CD4-positive, alpha-beta T cell (primary cell): ENCODE data around the gene SLC2A9. TPM values are rescaled to one million over a fixed set of nuclear protein-coding genes. Genes with fewer than 3 reads are reported as not detected.

Experiments
- ATAC-seq: fragments of 200-7000 bp; cut with Tn5 transposase; one replicate; pipeline ENCODE4 v1.10.0; 2022; ENCODE audit warnings: mild to moderate bottlenecking; ENCODE audit not compliant: poor library complexity
- CTCF ChIA-PET: fragments of 350-600 bp; sonication (Branson Sonifier 250); formaldehyde crosslinking; loops from one replicate; lab custom pipeline; 2021; ENCODE audit warnings: antibody characterized with exemption, inconsistent platforms; lab: Charles Lee
- POLR2A ChIA-PET: fragments of 350-600 bp; sonication (Branson Sonifier 250); formaldehyde crosslinking; loops from one replicate; lab custom pipeline; 2021; ENCODE audit warnings: antibody characterized with exemption, inconsistent platforms; lab: Charles Lee
- DNase-seq, 14 experiments: peaks; one replicate each; pipeline ENCODE4 v3.0.0-alpha.2; 2013 to 2020; ENCODE audit warnings: mixed read lengths in 2 of 14
- H3K27ac ChIP-seq, 2 donors: one replicate each; pipeline versions ENCODE4 v1.5.1 to v1.7.0; 2013; ENCODE audit warnings: low read length in 2 of 2, low read depth in 1 of 2, mild to moderate bottlenecking in 1 of 2
- H3K27me3 ChIP-seq, 2 experiments: 1 replicate in 1 of 2; 2 replicates in 1 of 2; pipeline versions ENCODE4 v1.6.1 to v1.7.0; 2013; ENCODE audit warnings: low read length in 2 of 2, control low read depth in 1 of 2, mild to moderate bottlenecking in 1 of 2, moderate library complexity in 1 of 2; ENCODE audit not compliant: insufficient read depth in 2 of 2, control insufficient read depth in 1 of 2
- H3K36me3 ChIP-seq: one replicate; pipeline ENCODE4 v1.6.1; 2013; ENCODE audit warnings: low read length, control low read depth; ENCODE audit not compliant: insufficient read depth
- H3K4me1 ChIP-seq: one replicate; pipeline ENCODE4 v1.6.1; 2013; ENCODE audit warnings: low read length, control low read depth; ENCODE audit not compliant: insufficient read depth
- H3K4me3 ChIP-seq: one replicate; pipeline ENCODE4 v1.5.1; 2013; ENCODE audit warnings: mild to moderate bottlenecking, low read length, moderate library complexity
- H3K9me3 ChIP-seq, 2 experiments: 1 replicate in 1 of 2; 2 replicates in 1 of 2; pipeline versions ENCODE4 v1.6.1 to v1.7.0; 2013; ENCODE audit warnings: low read length in 2 of 2, mild to moderate bottlenecking in 2 of 2, control low read depth in 1 of 2, moderate library complexity in 1 of 2; ENCODE audit not compliant: control insufficient read depth in 1 of 2, insufficient read depth in 1 of 2
- H3K27ac Mint-ChIP-seq: one replicate; pipeline ENCODE4 v1.8.0; 2020; ENCODE audit warnings: mixed read lengths
- H3K27me3 Mint-ChIP-seq: one replicate; pipeline ENCODE4 v1.8.0; 2021; ENCODE audit warnings: mixed read lengths
- H3K36me3 Mint-ChIP-seq: one replicate; pipeline ENCODE4 v1.8.0; 2021; ENCODE audit warnings: low read depth, mixed read lengths
- H3K4me1 Mint-ChIP-seq: one replicate; pipeline ENCODE4 v1.8.0; 2021; ENCODE audit warnings: low read depth, mixed read lengths
- H3K4me3 Mint-ChIP-seq: one replicate; pipeline ENCODE4 v1.8.0; 2020; ENCODE audit warnings: mild to moderate bottlenecking, mixed read lengths
- H3K9me3 Mint-ChIP-seq: one replicate; pipeline ENCODE4 v1.8.0; 2020; ENCODE audit warnings: mixed read lengths
- CTCF ChIP-seq: fragments of 200-600 bp; IDR thresholded peaks from one replicate; pipeline ENCODE4 v1.8.0; 2022; ENCODE audit warnings: antibody characterized with exemption, mild to moderate bottlenecking
- intact Hi-C, 2 experiments: fragments of 100-400 bp; cut with DNase I in 1 of 2; cut with micrococcal nuclease in 1 of 2; formaldehyde crosslinking; loops; one replicate each; pipeline versions ENCODE4 v1.15.1 to v1.9.0; 2023 to 2025; cut with DNase I, micrococcal nuclease
- total RNA-seq, 174 experiments: library from RNA in 2 of 174; stranded (reverse) in 2 of 174; gene quantifications; one replicate each; pipeline ENCODE4 v1.2.3 and lab custom pipeline; 2021 to 2026

The SLC2A9 gene
- total RNA-seq, 2 experiments from 2014 or later: 2.2 to 3.6 TPM

GRCh38 chr4:10028910-10029309, 7.6 kb upstream of the SLC2A9 start:
- Mint-ChIP-seq H3K36me3 (no peaks in the 10 kb centered on the region), H3K27me3 (no peaks in the 10 kb centered on the region), H3K4me3 (no peak overlapping the region), H3K27ac (no peak overlapping the region), H3K9me3 (no peaks in the 10 kb centered on the region), H3K4me1 (no peaks in the 10 kb centered on the region)
- CTCF ChIA-PET: no interaction called here
- intact Hi-C loops: no loop called here
- ATAC-seq (no peak), DNase-seq (no peak)
- Histone ChIP-seq H3K9me3 (no peaks in the 10 kb centered on the region), H3K36me3 (no peaks in the 10 kb centered on the region), H3K4me1 (peaks cover 5% of the 10 kb centered on the region), H3K27ac (no peak overlapping the region), H3K4me3 (no peak overlapping the region), H3K27me3 (no peaks in the 10 kb centered on the region)
- POLR2A ChIA-PET: no interaction called here
- no peak for TF ChIP-seq CTCF

GRCh38 chr4:10026485-10026884, 5.2 kb upstream of the SLC2A9 start:
- Histone ChIP-seq H3K4me3 (no peak overlapping the region), H3K9me3 (no peaks in the 10 kb centered on the region), H3K4me1 (no peaks in the 10 kb centered on the region), H3K27ac (no peak overlapping the region), H3K36me3 (no peaks in the 10 kb centered on the region), H3K27me3 (no peaks in the 10 kb centered on the region)
- Mint-ChIP-seq H3K9me3 (no peaks in the 10 kb centered on the region), H3K4me3 (no peak overlapping the region), H3K4me1 (no peaks in the 10 kb centered on the region), H3K27ac (no peak overlapping the region), H3K27me3 (no peaks in the 10 kb centered on the region), H3K36me3 (no peaks in the 10 kb centered on the region)
- CTCF ChIA-PET: no interaction called here
- intact Hi-C loops: no loop called here
- DNase-seq (no peak), ATAC-seq (no peak)
- POLR2A ChIA-PET: no interaction called here
- TF ChIP-seq CTCF: no peak

- H3K4me3 Mint-ChIP-seq: no peak overlapping the region
- CTCF ChIA-PET: no interaction called here
- intact Hi-C loops: no loop called here
- Histone ChIP-seq H3K4me1 (no peaks in the 10 kb centered on the region), H3K9me3 (no peaks in the 10 kb centered on the region), H3K4me3 (no peak overlapping the region), H3K27me3 (no peaks in the 10 kb centered on the region), H3K36me3 (no peaks in the 10 kb centered on the region), H3K27ac (no peak overlapping the region)
- no peak for TF ChIP-seq CTCF
- no peak overlapping the region for H3K27ac Mint-ChIP-seq
- no peaks in the 10 kb centered on the region for H3K9me3 Mint-ChIP-seq
- no peak for DNase-seq
- no peaks in the 10 kb centered on the region for H3K27me3 Mint-ChIP-seq
- no peaks in the 10 kb centered on the region for H3K36me3 Mint-ChIP-seq
- POLR2A ChIA-PET: no interaction called here
- ATAC-seq: no peak
- no peaks in the 10 kb centered on the region for H3K4me1 Mint-ChIP-seq
Observed at GRCh38 chr4:10025230-10025806, 4.0 kb upstream of the SLC2A9 start.
